Colonic mucosa (tissue), 4 donors: ENCODE measurements around the gene TRAPPC14. TPM values are rescaled to one million over a fixed set of nuclear protein-coding genes. Genes with fewer than 3 reads are reported as not detected.

Experiments used
- DNase-seq: peaks from one replicate; pipeline ENCODE4 v3.0.0-alpha.2; 2020
- H3K27ac ChIP-seq: fragments of 200-600 bp; one replicate; pipeline ENCODE4 v1.8.0; 2021
- H3K27me3 ChIP-seq: fragments of 200-600 bp; one replicate; pipeline ENCODE4 v1.8.0; 2021
- H3K36me3 ChIP-seq: fragments of 200-600 bp; one replicate; pipeline ENCODE4 v1.8.0; 2021
- H3K4me1 ChIP-seq: fragments of 200-600 bp; one replicate; pipeline ENCODE4 v1.8.0; 2021; ENCODE audit warnings: mild to moderate bottlenecking
- H3K4me3 ChIP-seq: fragments of 200-600 bp; one replicate; pipeline ENCODE4 v1.8.0; 2021
- H3K9ac ChIP-seq, 2 donors: one replicate each; pipeline ENCODE4 v1.7.0; 2013; ENCODE audit warnings: control low read depth in 2 of 2, low read depth in 2 of 2, low read length in 2 of 2
- H3K9me3 ChIP-seq: fragments of 200-600 bp; one replicate; pipeline ENCODE4 v1.8.0; 2021
- CTCF ChIP-seq: fragments of 200-600 bp; IDR thresholded peaks from one replicate; pipeline ENCODE4 v1.8.0; 2022; ENCODE audit warnings: antibody characterized with exemption, mild to moderate bottlenecking
- intact Hi-C: fragments of 100-400 bp; cut with DNase I; formaldehyde crosslinking; loops from one replicate; pipeline ENCODE4 v1.14.1; 2022
- microRNA-seq: library from miRNA; unstranded; fragments of <30 nt; microRNA quantifications from one replicate; pipeline ENCODE4, GENCODE V29; 2019
- total RNA-seq, 2 donors: library from RNA; stranded (reverse); fragmentation: NEBNext Ultra II Directional in 1 of 2; extraction: Animal tissue kit (Norgen Biotek cat#: 25700) in 1 of 2; gene quantifications; one replicate each; pipeline ENCODE4 v1.2.1, GENCODE V29; 2021
- donor health status: healthy.
- donor health status: DM: no; HTN: no; CAD: no.
- donor health status: DM: no; HTN: no; CAD: no.

Gene TRAPPC14
- total RNA-seq, 2 donors from 2014 or later: 40.3 to 69.5 TPM

- Histone ChIP-seq H3K9me3 (no peaks in the 10 kb centered on the region), H3K27me3 (no peaks in the 10 kb centered on the region), H3K4me1 (no peaks in the 10 kb centered on the region), H3K4me3 (no peak overlapping the region), H3K9ac (no peak overlapping the region), H3K27ac (no peak overlapping the region), H3K36me3 (no peaks in the 10 kb centered on the region)
- TF ChIP-seq CTCF: no peak
- DNase-seq: no peak
- intact Hi-C loops: no loop called here
Observed at GRCh38 chr7:100105534-100105933, 53.0 kb downstream of the TRAPPC14 start.

Small RNAs within 50 kb of the gene (microRNA-seq; reads per million reads assigned to microRNA genes)
- not detected for gene MIR4658

Other genes with a start within 250 kb of the TRAPPC14 start
- gene TRIM4, start 239.2 kb downstream of the TRAPPC14 start, total RNA-seq: 10 to 100 TPM; 23.8 to 23.9 TPM
- not detected for gene GJC3, start 229.1 kb downstream of the TRAPPC14 start, total RNA-seq
- 1 to 10 TPM; 2.5 to 4.6 TPM for gene AZGP1, start 182.7 kb downstream of the TRAPPC14 start, total RNA-seq
- gene ZKSCAN1, start 143.1 kb downstream of the TRAPPC14 start, total RNA-seq: 100 to 1,000 TPM in 1 of 2 donors, 10 to 100 TPM in 1; 96.1 to 147 TPM
- 1 to 10 TPM; 6.2 to 7.7 TPM for gene ZSCAN21, start 108.9 kb downstream of the TRAPPC14 start, total RNA-seq
- 10 to 100 TPM; 30.1 to 31.9 TPM for gene ZNF3, start 77.0 kb downstream of the TRAPPC14 start, total RNA-seq
- gene COPS6, start 69.8 kb downstream of the TRAPPC14 start, total RNA-seq: 100 to 1,000 TPM in 1 of 2 donors, 10 to 100 TPM in 1; 67.3 to 110 TPM
- 100 to 1,000 TPM in 1 of 2 donors, 10 to 100 TPM in 1; 68.1 to 241 TPM for gene MCM7, start 57.3 kb downstream of the TRAPPC14 start, total RNA-seq
- 10 to 100 TPM; 17.8 to 23.6 TPM for gene AP4M1, start 57.1 kb downstream of the TRAPPC14 start, total RNA-seq
- 10 to 100 TPM; 28.7 to 67.3 TPM for gene TAF6, start 39.4 kb downstream of the TRAPPC14 start, total RNA-seq
- gene CNPY4, start 39.1 kb downstream of the TRAPPC14 start, total RNA-seq: 10 to 100 TPM in 1 of 2 donors, 1 to 10 TPM in 1; 8.4 to 10.6 TPM
- gene MBLAC1, start 31.8 kb downstream of the TRAPPC14 start, total RNA-seq: 1 to 10 TPM; 1.9 to 4.1 TPM
- 100 to 1,000 TPM; 230 to 268 TPM for gene LAMTOR4, start 9.8 kb downstream of the TRAPPC14 start, total RNA-seq
- 10 to 100 TPM in 1 of 2 donors, 1 to 10 TPM in 1; 5.2 to 11.6 TPM for gene GAL3ST4, start 9.9 kb upstream of the TRAPPC14 start, total RNA-seq
- 1 to 10 TPM; 4.0 to 7.6 TPM for gene GPC2, start 18.7 kb upstream of the TRAPPC14 start, total RNA-seq
- 1 to 10 TPM; 1.4 to 3.8 TPM for gene STAG3, start 19.2 kb upstream of the TRAPPC14 start, total RNA-seq
- 1 to 10 TPM in 1 of 2 donors, under 1 TPM in 1; 0.53 to 1.4 TPM for gene PVRIG, start 61.2 kb upstream of the TRAPPC14 start, total RNA-seq
- gene SPDYE3, start 149.0 kb upstream of the TRAPPC14 start, total RNA-seq: not detected
- 10 to 100 TPM; 18.2 to 57.9 TPM for gene PILRB, start 199.4 kb upstream of the TRAPPC14 start, total RNA-seq
- gene PILRA, start 214.8 kb upstream of the TRAPPC14 start, total RNA-seq: 1 to 10 TPM; 1.2 to 3.1 TPM